T-helper 22 cell (primary cell): ENCODE data around the gene BTBD1.
A peak's percentile ranks its signal among the peaks of the same experiment; 100 is the strongest.

Experiments used
- DNase-seq: peaks from one replicate; pipeline ENCODE4 v3.0.0-alpha.2; 2020; ENCODE audit warnings: low read depth

BTBD1 gene

GRCh38 chr15:82993144-82993543, 73.9 kb downstream of the BTBD1 start:
- no peak for DNase-seq

- no peak for DNase-seq
Observed at GRCh38 chr15:82992436-82992998, 74.5 kb downstream of the BTBD1 start.

GRCh38 chr15:82986442-82986780, 80.6 kb downstream of the BTBD1 start:
- no peak for DNase-seq

- DNase-seq, result peak; percentile 89
Observed at GRCh38 chr15:82985688-82986441, 81.2 kb downstream of the BTBD1 start, which contains the start of gene RAMAC. Gene RAMAC (plus strand): TSS chr15:82986210. CDS start chr15:82989019, 2,809 bp downstream.

- no peak for DNase-seq
Observed at GRCh38 chr15:82980981-82981380, 86.1 kb downstream of the BTBD1 start.

GRCh38 chr15:82979726-82980125, 87.3 kb downstream of the BTBD1 start:
- DNase-seq, result no peak

GRCh38 chr15:82978438-82978837, 88.6 kb downstream of the BTBD1 start:
- no peak for DNase-seq

GRCh38 chr15:82977076-82977475, 90.0 kb downstream of the BTBD1 start:
- no peak for DNase-seq

- DNase-seq, result no peak
Observed at GRCh38 chr15:82972990-82973389, 94.1 kb downstream of the BTBD1 start.

- DNase-seq, result no peak
Observed at GRCh38 chr15:82971218-82971984, 95.7 kb downstream of the BTBD1 start.

- no peak for DNase-seq
Observed at GRCh38 chr15:82970696-82971095, 96.4 kb downstream of the BTBD1 start.

GRCh38 chr15:82970078-82970686, 96.9 kb downstream of the BTBD1 start:
- DNase-seq, result no peak

- no peak for DNase-seq
Observed at GRCh38 chr15:82969353-82969752, 97.7 kb downstream of the BTBD1 start.

GRCh38 chr15:82968066-82968465, 99.0 kb downstream of the BTBD1 start:
- no peak for DNase-seq

- no peak for DNase-seq
Observed at GRCh38 chr15:82966671-82967071, 100.4 kb downstream of the BTBD1 start.
